GM21360 (cell line): Measurements from ENCODE around the gene OAS1.
"Not testable (repeated sequence)": the region's sequence is repeated elsewhere in the genome, so short reads cannot be mapped to it uniquely, and the experiment has no call there.

Experiments
- ATAC-seq: cut with Tn5 transposase; IDR thresholded peaks from one replicate; pipeline ENCODE4 v1.9.1; 2021; ENCODE audit warnings: mild to moderate bottlenecking, moderate library complexity; ENCODE audit not compliant: unreplicated experiment

Gene OAS1

GRCh38 chr12:112933129-112933505 lies 26.4 kb downstream of the OAS1 start:
- ATAC-seq, result no peak

GRCh38 chr12:112936264-112936663 lies 29.5 kb downstream of the OAS1 start:
- no peak for ATAC-seq

GRCh38 chr12:112936927-112937326 lies 30.2 kb downstream of the OAS1 start:
- no peak for ATAC-seq

DNA sequence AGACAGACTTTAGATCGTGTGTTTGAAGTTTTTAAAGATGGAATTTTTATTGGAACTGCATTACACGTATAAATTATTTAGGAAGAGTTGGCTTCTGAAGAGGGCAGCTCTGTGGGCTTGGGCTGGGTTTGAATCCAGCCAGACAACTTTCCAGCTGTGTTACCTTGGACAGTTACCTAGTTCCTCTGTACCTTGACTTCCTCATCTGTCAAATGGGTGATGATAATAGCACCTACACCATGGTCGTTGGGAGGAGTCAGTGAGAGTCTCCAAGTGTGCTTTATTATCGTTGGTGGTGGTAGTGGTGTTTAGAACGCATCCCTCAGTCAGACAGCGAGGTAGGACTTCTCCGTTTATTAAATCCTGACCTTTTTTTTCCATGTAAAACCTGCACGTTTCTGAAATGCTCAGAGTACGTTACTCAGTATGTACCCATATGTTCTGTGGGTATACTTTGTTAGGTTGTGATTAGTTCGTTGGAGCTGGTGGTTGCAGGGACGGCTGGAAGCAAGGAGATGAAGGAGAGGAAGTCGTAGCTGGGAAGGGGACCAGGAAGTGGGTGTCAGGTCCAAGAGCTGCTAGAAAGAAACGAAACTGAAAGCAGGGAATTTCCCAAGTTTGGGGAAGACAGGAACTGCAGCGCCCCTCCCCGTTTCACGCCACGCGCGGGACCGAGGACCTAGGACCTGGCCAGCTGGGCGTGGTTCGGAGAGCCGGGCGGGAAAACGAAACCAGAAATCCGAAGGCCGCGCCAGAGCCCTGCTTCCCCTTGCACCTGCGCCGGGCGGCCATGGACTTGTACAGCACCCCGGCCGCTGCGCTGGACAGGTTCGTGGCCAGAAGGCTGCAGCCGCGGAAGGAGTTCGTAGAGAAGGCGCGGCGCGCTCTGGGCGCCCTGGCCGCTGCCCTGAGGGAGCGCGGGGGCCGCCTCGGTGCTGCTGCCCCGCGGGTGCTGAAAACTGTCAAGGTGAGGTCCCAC lies 31.3 kb downstream of the OAS1 start, which contains the start of gene OAS3:
OAS3 (plus strand) TSS at position 734 of the 979 bp plus-strand sequence; CDS start at position 791, 57 bp downstream.
- no peak for ATAC-seq

DNA sequence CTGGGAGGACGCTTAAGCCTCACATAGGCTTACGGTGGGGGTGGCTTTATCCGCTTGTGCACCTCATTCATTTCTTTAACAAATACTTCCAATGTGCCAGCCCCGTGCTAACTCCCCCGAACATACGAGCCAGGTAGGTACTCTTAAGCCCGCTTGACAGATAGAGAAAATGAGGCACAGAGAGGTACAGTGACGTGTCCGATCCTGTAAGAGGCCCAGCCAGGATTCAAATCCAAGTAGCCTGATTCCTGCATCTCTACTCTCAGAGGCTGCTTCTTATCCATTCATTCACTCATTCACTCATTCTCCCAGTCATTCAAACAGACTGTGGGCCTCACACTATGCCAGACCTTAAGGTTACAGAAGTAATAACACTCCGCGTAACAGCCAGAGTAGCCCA lies 32.0 kb downstream of the OAS1 start:
- no peak for ATAC-seq

- ATAC-seq, result no peak
Measured at GRCh38 chr12:112939761-112940381, 33.1 kb downstream of the OAS1 start.

DNA sequence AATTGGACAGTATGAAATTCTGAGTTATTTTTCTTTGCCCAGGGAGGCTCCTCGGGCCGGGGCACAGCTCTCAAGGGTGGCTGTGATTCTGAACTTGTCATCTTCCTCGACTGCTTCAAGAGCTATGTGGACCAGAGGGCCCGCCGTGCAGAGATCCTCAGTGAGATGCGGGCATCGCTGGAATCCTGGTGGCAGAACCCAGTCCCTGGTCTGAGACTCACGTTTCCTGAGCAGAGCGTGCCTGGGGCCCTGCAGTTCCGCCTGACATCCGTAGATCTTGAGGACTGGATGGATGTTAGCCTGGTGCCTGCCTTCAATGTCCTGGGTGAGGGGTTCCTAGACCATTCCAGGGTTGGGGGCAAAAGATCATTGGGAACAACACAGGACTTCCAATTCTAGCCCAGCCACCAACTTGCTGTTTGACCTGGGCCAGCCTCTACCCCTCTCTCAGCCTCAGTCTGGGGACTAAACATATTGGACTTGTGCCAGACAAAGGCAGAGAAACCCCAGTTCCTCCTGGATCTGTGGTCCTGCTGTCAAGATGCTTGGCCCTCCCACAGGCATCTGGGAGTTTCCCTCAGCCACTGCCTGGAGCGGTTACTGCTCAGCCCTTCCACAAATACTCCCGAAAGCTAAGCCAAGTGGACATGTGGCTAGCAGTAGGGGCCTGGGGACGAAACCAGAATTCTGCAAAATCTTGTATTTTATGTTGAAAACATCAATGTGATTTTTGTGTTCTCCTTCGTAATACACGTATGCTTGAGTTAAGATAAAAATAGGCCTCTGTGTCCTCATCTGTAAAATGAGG lies 35.0 kb downstream of the OAS1 start:
- ATAC-seq, result no peak

DNA sequence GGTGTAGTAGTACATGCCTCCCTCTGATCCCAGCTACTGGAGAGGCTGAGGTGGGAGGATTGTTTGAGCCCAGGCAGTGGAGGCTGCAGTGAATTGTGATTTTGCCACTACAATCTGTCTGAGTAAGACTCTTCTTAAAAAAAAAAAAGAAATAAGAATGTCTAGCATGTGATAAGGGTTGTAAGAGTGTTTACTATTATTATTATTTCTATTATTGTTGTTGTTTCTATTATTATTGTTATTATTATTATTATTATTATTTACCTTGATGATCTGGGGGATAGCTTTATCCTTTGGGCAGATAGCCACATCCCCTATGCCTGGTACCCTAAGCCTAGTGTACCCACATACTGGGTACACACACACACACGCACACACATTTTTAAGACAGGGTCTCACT lies 35.8 kb downstream of the OAS1 start:
- ATAC-seq, result no peak

DNA sequence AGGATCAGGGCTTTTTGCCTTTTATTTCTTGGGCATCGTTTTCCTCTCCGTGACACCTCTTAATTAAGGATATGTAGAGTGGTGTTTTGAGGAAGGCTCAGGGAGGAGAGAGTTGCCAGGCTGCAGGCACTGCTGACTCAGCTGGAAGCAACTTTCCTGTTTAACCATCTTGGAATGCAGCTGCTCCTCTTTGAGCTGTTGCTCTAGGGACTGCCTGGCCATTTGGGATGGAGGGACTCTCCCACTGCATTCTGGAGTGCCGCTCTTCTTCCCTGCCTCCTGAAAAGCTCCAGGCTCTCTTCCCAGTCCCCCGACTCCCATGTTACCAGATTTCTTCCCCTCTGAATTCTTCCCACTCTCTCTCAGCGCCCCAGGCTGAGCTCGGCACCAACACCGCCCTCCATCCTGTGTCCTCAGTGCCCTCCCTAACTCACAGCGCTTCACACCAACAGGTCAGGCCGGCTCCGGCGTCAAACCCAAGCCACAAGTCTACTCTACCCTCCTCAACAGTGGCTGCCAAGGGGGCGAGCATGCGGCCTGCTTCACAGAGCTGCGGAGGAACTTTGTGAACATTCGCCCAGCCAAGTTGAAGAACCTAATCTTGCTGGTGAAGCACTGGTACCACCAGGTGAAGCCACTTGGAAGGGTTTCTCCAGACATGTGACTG lies 37.4 kb downstream of the OAS1 start:
- ATAC-seq, result no peak

- no peak for ATAC-seq
Measured at GRCh38 chr12:112945515-112945914, 38.8 kb downstream of the OAS1 start.

DNA sequence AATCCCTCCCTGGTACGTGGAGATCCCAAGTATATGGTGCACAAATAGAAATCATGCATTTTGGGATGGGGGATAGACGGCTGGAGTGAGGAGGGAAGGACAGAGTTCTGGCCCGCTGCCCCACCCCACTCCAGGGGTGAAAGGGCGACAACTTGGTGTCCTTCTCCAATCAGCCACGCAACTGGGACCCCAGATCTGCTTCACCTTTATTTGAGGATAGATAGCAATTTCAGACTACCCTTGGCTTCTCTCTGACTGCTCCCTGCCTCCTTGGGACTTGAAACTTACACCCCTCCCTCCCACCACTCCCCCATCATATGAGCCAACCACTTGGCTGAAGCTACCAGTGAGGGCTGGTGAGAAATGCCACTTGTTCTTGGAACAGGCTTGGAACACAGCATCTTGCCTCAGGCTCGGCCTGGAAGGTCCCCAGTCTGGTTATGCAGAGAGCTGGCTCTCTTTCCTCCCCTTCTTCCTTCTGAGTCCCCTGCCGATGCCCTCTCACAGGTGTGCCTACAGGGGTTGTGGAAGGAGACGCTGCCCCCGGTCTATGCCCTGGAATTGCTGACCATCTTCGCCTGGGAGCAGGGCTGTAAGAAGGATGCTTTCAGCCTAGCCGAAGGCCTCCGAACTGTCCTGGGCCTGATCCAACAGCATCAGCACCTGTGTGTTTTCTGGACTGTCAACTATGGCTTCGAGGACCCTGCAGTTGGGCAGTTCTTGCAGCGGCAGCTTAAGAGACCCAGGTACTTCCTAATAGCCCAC lies 39.7 kb downstream of the OAS1 start:
- no peak for ATAC-seq

DNA sequence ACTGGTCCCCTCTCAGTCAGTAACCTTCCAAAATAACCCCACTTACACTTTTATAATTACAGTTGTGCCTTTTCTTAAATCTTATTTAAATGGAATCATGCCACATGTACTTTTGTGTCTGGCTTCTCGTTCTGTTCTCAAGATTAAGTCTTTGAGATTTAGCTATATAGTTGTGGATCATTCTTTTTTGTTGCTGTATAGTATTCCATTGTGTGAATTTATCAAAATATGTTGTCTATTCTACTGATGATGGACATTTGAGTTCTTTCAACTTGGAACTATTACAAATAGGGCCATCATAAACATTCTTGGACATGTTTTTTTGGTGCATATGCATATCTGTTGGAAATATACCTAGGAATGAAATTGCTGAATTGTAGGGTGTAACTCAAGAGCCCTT lies 40.6 kb downstream of the OAS1 start:
- no peak for ATAC-seq

GRCh38 chr12:112947761-112948160 lies 41.0 kb downstream of the OAS1 start:
- ATAC-seq, result no peak

DNA sequence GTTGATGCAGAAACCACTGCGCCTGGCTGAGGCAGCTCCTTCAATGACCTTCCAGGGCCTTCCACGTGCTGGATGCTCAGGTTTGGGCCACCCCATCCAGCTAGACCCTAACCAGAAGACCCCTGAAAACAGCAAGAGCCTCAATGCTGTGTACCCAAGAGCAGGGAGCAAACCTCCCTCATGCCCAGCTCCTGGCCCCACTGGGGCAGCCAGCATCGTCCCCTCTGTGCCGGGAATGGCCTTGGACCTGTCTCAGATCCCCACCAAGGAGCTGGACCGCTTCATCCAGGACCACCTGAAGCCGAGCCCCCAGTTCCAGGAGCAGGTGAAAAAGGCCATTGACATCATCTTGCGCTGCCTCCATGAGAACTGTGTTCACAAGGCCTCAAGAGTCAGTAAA lies 42.0 kb downstream of the OAS1 start:
- no peak for ATAC-seq

- ATAC-seq, result no peak
Measured at GRCh38 chr12:112950701-112951100, 43.9 kb downstream of the OAS1 start.

GRCh38 chr12:112957125-112957524 lies 50.4 kb downstream of the OAS1 start:
- ATAC-seq, result not testable (repeated sequence)

GRCh38 chr12:112961074-112961473 lies 54.3 kb downstream of the OAS1 start:
- ATAC-seq, result no peak

- no peak for ATAC-seq
Measured at GRCh38 chr12:112961536-112961935, 54.8 kb downstream of the OAS1 start.

GRCh38 chr12:112962561-112962960 lies 55.8 kb downstream of the OAS1 start:
- no peak for ATAC-seq

DNA sequence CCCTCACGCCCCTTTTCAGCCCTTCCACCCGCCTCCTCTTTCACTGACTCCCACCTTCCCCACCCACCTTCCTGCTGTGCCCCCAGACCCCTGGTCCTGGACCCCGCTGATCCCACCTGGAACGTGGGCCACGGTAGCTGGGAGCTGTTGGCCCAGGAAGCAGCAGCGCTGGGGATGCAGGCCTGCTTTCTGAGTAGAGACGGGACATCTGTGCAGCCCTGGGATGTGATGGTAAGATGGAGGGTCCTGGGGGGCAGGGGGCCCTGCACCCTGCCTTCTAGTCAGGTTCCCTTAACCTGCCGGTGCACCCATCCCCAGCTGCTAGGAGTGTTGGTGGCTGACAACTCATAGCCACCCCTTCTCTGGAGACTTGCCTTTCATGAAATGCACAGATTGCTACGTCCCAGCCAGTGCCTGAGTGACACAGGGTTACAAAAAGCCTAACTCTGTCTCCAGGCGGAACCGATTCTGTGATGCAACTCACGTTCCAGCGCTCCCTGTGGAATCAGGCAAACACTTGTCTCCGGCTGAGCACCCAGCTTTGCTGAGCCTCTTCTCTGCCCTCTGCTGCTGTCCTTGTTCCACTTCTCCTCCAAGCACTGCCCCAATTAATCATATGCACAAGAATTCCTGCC lies 56.6 kb downstream of the OAS1 start:
- no peak for ATAC-seq
